Body of pancreas (tissue), 4 donors: ENCODE results near the gene TCP10L. TPM values are rescaled to one million over a fixed set of nuclear protein-coding genes. Genes with fewer than 3 reads are reported as not detected.

ENCODE experiments used
- ATAC-seq: fragments of 150-250 bp; one replicate; pipeline ENCODE4 v1.9.1; 2016
- DNase-seq, 4 donors: peaks; one replicate each; pipeline ENCODE4 v3.0.0-alpha.2; 2019
- H3K27ac ChIP-seq, 4 donors: fragments of 200-600 bp; sonication (generic); 1 replicate in 3 of 4; 2 replicates in 1 of 4; pipeline versions ENCODE4 v1.5.1 to v1.6.1; 2016 to 2019; ENCODE audit warnings: mild to moderate bottlenecking in 1 of 4, mixed read lengths in 1 of 4, moderate library complexity in 1 of 4
- H3K27me3 ChIP-seq, 2 donors: fragments of 200-600 bp; sonication (generic); one replicate each; pipeline ENCODE4 v1.6.0; 2016; ENCODE audit warnings: mild to moderate bottlenecking in 1 of 2
- H3K36me3 ChIP-seq, 2 donors: fragments of 200-600 bp; sonication (generic); replicated peaks in 1 of 2; 2 replicates each; pipeline ENCODE4 v1.5.1; 2016; ENCODE audit warnings: low read depth in 2 of 2; ENCODE audit not compliant: insufficient read depth in 1 of 2
- H3K4me1 ChIP-seq: fragments of 200-600 bp; sonication (generic); one replicate; pipeline ENCODE4 v1.6.0; 2016
- H3K4me3 ChIP-seq, 2 donors: fragments of 200-600 bp; sonication (generic); 1 replicate in 1 of 2; 2 replicates in 1 of 2; pipeline ENCODE4 v1.5.1; 2016 to 2019
- H3K9me3 ChIP-seq, 3 donors: fragments of 200-600 bp; sonication (generic); 1 replicate in 2 of 3; 2 replicates in 1 of 3; pipeline ENCODE4 v1.5.1; 2016
- POLR2A ChIP-seq, 3 donors: fragments of 450-650 bp; IDR thresholded peaks; one replicate each; pipeline ENCODE4 v1.6.1; 2016; ENCODE audit warnings: antibody characterized with exemption in 3 of 3, mild to moderate bottlenecking in 2 of 3
- WGBS, 2 donors: methylation state at CpG; one replicate each; pipeline ENCODE4 v1.1.5; 2017; 5-methylcytosine and 5-hydroxymethylcytosine counted together
- intact Hi-C: fragments of 100-400 bp; cut with DNase I; formaldehyde crosslinking; loops from one replicate; pipeline ENCODE4 v1.15.1; 2023
- total RNA-seq, 2 donors: library from RNA; depleted of rRNA; stranded (reverse); fragments of >200 nt; gene quantifications; one replicate each; pipeline ENCODE4 v1.1.0, GENCODE V29; 2016
- TF ChIP-seq, protein P1 (sequence below), 7 experiments: fragments of 450-650 bp in 4 of 7; fragments of 200-600 bp in 3 of 7; sonication (generic) in 3 of 7; IDR thresholded peaks; one replicate each; pipeline ENCODE4 v1.5.1; 2016 to 2019; ENCODE audit warnings: antibody characterized with exemption in 7 of 7

The TCP10L gene
- total RNA-seq, 2 donors from 2014 or later: 0.26 TPM; not detected in 1

GRCh38 chr21:32604464-32604863 is 19.1 kb upstream of the TCP10L start:
- intact Hi-C loops: loop anchor here (5.0 kb wide), 1 partner anchor 197 kb away; no protein-coding TSS in a partner anchor
- WGBS, 2 donors: 79 to 86% methylated on average over 8 of the region's 8 CpGs
- TF ChIP-seq POLR2A (IDR thresholded peaks at IDR 0.05): no peak
- H3K4me3 ChIP-seq: no peak overlapping the region
- ATAC-seq: no peak
- no peak for DNase-seq
- no peaks in the 10 kb centered on the region for H3K27me3 ChIP-seq
- H3K4me1 ChIP-seq: no peaks in the 10 kb centered on the region
- peaks cover 7 to 27% of the 10 kb centered on the region in 2 donors for H3K36me3 ChIP-seq
- H3K9me3 ChIP-seq: no peaks in the 10 kb centered on the region
- no peak overlapping the region for H3K27ac ChIP-seq

- intact Hi-C loops: loop anchor here (5.0 kb wide), 1 partner anchor 196 kb away; no protein-coding TSS in a partner anchor
- Histone ChIP-seq H3K9me3 (no peaks in the 10 kb centered on the region), H3K4me3 (no peak overlapping the region), H3K27me3 (no peaks in the 10 kb centered on the region), H3K27ac (no peak overlapping the region), H3K36me3 (peaks cover 7 to 23% of the 10 kb centered on the region in 2 donors), H3K4me1 (no peaks in the 10 kb centered on the region)
- no peak for TF ChIP-seq POLR2A (IDR thresholded peaks at IDR 0.05)
- TF ChIP-seq, protein P1, sequence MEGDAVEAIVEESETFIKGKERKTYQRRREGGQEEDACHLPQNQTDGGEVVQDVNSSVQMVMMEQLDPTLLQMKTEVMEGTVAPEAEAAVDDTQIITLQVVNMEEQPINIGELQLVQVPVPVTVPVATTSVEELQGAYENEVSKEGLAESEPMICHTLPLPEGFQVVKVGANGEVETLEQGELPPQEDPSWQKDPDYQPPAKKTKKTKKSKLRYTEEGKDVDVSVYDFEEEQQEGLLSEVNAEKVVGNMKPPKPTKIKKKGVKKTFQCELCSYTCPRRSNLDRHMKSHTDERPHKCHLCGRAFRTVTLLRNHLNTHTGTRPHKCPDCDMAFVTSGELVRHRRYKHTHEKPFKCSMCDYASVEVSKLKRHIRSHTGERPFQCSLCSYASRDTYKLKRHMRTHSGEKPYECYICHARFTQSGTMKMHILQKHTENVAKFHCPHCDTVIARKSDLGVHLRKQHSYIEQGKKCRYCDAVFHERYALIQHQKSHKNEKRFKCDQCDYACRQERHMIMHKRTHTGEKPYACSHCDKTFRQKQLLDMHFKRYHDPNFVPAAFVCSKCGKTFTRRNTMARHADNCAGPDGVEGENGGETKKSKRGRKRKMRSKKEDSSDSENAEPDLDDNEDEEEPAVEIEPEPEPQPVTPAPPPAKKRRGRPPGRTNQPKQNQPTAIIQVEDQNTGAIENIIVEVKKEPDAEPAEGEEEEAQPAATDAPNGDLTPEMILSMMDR (IDR thresholded peaks at IDR 0.05): no peak
- 86 to 88% methylated on average over 7 to 8 of the region's 8 CpGs for WGBS, 2 donors
- DNase-seq: no peak
- no peak for ATAC-seq
Observed at GRCh38 chr21:32603131-32603530, 17.8 kb upstream of the TCP10L start.

DNA sequence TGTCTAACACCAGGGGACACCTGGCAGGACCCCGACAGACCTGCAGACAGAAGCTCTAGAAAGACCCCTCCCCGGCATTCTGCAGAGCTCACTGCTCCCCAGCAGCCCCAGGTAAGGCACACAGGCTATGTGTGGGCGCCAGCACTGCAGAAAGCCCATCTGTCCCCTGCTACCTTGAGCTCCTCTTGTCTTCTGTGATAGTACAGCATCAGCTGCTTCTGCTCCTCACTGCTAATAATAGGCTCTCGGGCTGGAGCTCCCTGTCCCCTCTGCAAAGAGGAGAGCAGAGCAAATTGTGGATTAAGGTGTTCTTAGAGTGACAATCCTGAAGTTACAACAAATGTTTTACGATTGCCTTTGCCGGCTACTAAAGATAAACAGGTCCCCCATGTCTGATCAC is 16.8 kb upstream of the TCP10L start:
- H3K9me3 ChIP-seq: no peaks in the 10 kb centered on the region
- intact Hi-C loops: loop anchor here (5.0 kb wide), 1 partner anchor 195 kb away; no protein-coding TSS in a partner anchor
- DNase-seq (no peak), ATAC-seq (no peak)
- 93 to 100% methylated on average over 5 to 6 of the region's 6 CpGs for WGBS, 2 donors
- H3K36me3 ChIP-seq: peaks cover 7 to 21% of the 10 kb centered on the region in 2 donors
- no peak overlapping the region for H3K4me3 ChIP-seq
- TF ChIP-seq, protein P1 (IDR thresholded peaks at IDR 0.05): no peak
- TF ChIP-seq POLR2A (IDR thresholded peaks at IDR 0.05): no peak
- H3K4me1 ChIP-seq: no peaks in the 10 kb centered on the region
- no peaks in the 10 kb centered on the region for H3K27me3 ChIP-seq
- H3K27ac ChIP-seq: no peak overlapping the region

GRCh38 chr21:32599526-32599925 is 14.2 kb upstream of the TCP10L start:
- Histone ChIP-seq H3K27me3 (no peaks in the 10 kb centered on the region), H3K36me3 (peaks cover 7 to 19% of the 10 kb centered on the region in 2 donors), H3K4me1 (no peaks in the 10 kb centered on the region), H3K4me3 (no peak overlapping the region), H3K9me3 (no peaks in the 10 kb centered on the region), H3K27ac (no peak overlapping the region)
- TF ChIP-seq, protein P1 (IDR thresholded peaks at IDR 0.05): no peak
- no peak for TF ChIP-seq POLR2A (IDR thresholded peaks at IDR 0.05)
- 49 to 61% methylated on average over 8 of the region's 8 CpGs for WGBS, 2 donors
- intact Hi-C loops: no loop called here
- DNase-seq (peak in 2 of 4 donors; percentile 16 to 65), ATAC-seq (no peak)

DNA sequence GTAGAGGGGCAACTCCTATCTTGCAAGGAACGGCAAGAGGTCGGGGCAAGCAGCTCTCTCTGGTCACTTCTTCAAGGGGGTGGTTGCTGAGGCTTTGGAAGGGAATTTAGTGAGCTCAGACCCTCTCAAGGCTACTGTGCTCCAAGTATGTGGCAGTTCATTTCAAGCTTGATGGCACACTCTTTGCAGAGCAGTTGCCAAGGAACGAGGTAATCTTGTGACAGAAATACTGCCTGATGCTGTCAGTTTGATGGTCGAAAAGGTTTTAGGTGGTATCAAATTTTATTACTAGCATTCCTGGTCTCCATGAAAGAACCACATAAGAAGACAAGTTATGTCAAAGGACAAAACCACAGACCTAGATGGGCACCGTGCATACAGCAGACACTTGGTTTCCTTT is 13.8 kb upstream of the TCP10L start:
- ATAC-seq (no peak), DNase-seq (no peak)
- no peaks in the 10 kb centered on the region for H3K4me1 ChIP-seq
- no peaks in the 10 kb centered on the region for H3K9me3 ChIP-seq
- TF ChIP-seq POLR2A (IDR thresholded peaks at IDR 0.05): no peak
- TF ChIP-seq, protein P1 (IDR thresholded peaks at IDR 0.05): no peak
- WGBS, 2 donors: 77 to 86% methylated on average over 5 of the region's 5 CpGs
- no peaks in the 10 kb centered on the region for H3K27me3 ChIP-seq
- H3K4me3 ChIP-seq: no peak overlapping the region
- H3K27ac ChIP-seq: no peak overlapping the region
- intact Hi-C loops: no loop called here
- peaks cover 7 to 19% of the 10 kb centered on the region in 2 donors for H3K36me3 ChIP-seq
